Activated effector memory CD4-positive, alpha-beta T cell treated with anti-CD3 and anti-CD28 coated beads, Interleukin-2, amount 50 U/mL, for 16 hours (primary cell): Measurements from ENCODE around the gene ANKS6.

Experiments used
- DNase-seq: peaks from one replicate; pipeline ENCODE4 v3.0.0-alpha.2; 2020

ANKS6 gene

GRCh38 chr9:98796364-98797101 is at the start of gene ANKS6:
ANKS6 (minus strand) TSS chr9:98796555; CDS start chr9:98796491, 64 bp downstream.
- DNase-seq, result peak; percentile 93

- DNase-seq, result no peak
Measured at GRCh38 chr9:98846081-98846480, 49.7 kb upstream of the ANKS6 start.

GRCh38 chr9:98842510-98842909 is 46.2 kb upstream of the ANKS6 start:
- no peak for DNase-seq

GRCh38 chr9:98839724-98840123 is 43.4 kb upstream of the ANKS6 start:
- no peak for DNase-seq

GRCh38 chr9:98838868-98839565 is 42.7 kb upstream of the ANKS6 start:
- DNase-seq, result no peak

GRCh38 chr9:98838155-98838867 is 42.0 kb upstream of the ANKS6 start:
- no peak for DNase-seq

- DNase-seq, result no peak
Measured at GRCh38 chr9:98837516-98837915, 41.2 kb upstream of the ANKS6 start.

- DNase-seq, result no peak
Measured at GRCh38 chr9:98836206-98836605, 39.9 kb upstream of the ANKS6 start.

- no peak for DNase-seq
Measured at GRCh38 chr9:98834386-98834785, 38.0 kb upstream of the ANKS6 start.

- no peak for DNase-seq
Measured at GRCh38 chr9:98833090-98833956, 37.0 kb upstream of the ANKS6 start.

- no peak for DNase-seq
Measured at GRCh38 chr9:98832768-98833089, 36.4 kb upstream of the ANKS6 start.

- no peak for DNase-seq
Measured at GRCh38 chr9:98831696-98832095, 35.3 kb upstream of the ANKS6 start.

GRCh38 chr9:98830554-98830953 is 34.2 kb upstream of the ANKS6 start:
- no peak for DNase-seq

GRCh38 chr9:98829766-98830165 is 33.4 kb upstream of the ANKS6 start:
- no peak for DNase-seq

- no peak for DNase-seq
Measured at GRCh38 chr9:98826716-98827115, 30.4 kb upstream of the ANKS6 start.

GRCh38 chr9:98825414-98825813 is 29.1 kb upstream of the ANKS6 start:
- no peak for DNase-seq

- no peak for DNase-seq
Measured at GRCh38 chr9:98823666-98824334, 27.4 kb upstream of the ANKS6 start.

- no peak for DNase-seq
Measured at GRCh38 chr9:98822661-98823060, 26.3 kb upstream of the ANKS6 start.

GRCh38 chr9:98821831-98822230 is 25.5 kb upstream of the ANKS6 start:
- DNase-seq, result no peak

GRCh38 chr9:98819231-98819630 is 22.9 kb upstream of the ANKS6 start:
- no peak for DNase-seq

GRCh38 chr9:98818764-98819163 is 22.4 kb upstream of the ANKS6 start:
- DNase-seq, result no peak

- no peak for DNase-seq
Measured at GRCh38 chr9:98815391-98815951, 19.1 kb upstream of the ANKS6 start.
